Calu3 (cell line): Measurements from ENCODE around the gene UBXN4. TPM values are rescaled to one million over a fixed set of nuclear protein-coding genes. Genes with fewer than 3 reads are reported as not detected.
A peak's percentile ranks its signal among the peaks of the same experiment; 100 is the strongest.
"Not testable (repeated sequence)": the region's sequence is repeated elsewhere in the genome, so short reads cannot be mapped to it uniquely, and the experiment has no call there.

Experiments used
- BruUV-seq: library from RNA; stranded (reverse); fragments of 400-500 nt; replicated peaks from 2 replicates; lab custom pipeline; 2021; lab: Mats Ljungman, UMichigan
- CTCF ChIA-PET: fragments of 300-600 bp; sonication (Branson Sonifier 250); formaldehyde crosslinking; loops from one replicate; lab custom pipeline; 2022; ENCODE audit warnings: antibody characterized with exemption; lab: Charles Lee
- DNase-seq: peaks from one replicate; pipeline ENCODE4 v3.0.0; 2022
- H3K27ac Mint-ChIP-seq: one replicate; pipeline ENCODE4 v1.8.0; 2022; ENCODE audit warnings: mixed read lengths; ENCODE audit not compliant: unreplicated experiment
- H3K27me3 Mint-ChIP-seq: one replicate; pipeline ENCODE4 v1.8.0; 2022; ENCODE audit warnings: mixed read lengths; ENCODE audit not compliant: unreplicated experiment
- H3K36me3 Mint-ChIP-seq: one replicate; pipeline ENCODE4 v1.8.0; 2022; ENCODE audit warnings: mild to moderate bottlenecking, moderate library complexity, mixed read lengths; ENCODE audit not compliant: insufficient read depth, unreplicated experiment
- H3K4me1 Mint-ChIP-seq: one replicate; pipeline ENCODE4 v1.8.0; 2022; ENCODE audit warnings: mild to moderate bottlenecking, low read depth, mixed read lengths; ENCODE audit not compliant: unreplicated experiment
- H3K4me3 Mint-ChIP-seq: one replicate; pipeline ENCODE4 v1.8.0; 2022; ENCODE audit warnings: mild to moderate bottlenecking, low read depth, moderate library complexity, mixed read lengths; ENCODE audit not compliant: unreplicated experiment
- H3K9me3 Mint-ChIP-seq: one replicate; pipeline ENCODE4 v1.8.0; 2022; ENCODE audit warnings: low read depth, mixed read lengths; ENCODE audit not compliant: unreplicated experiment
- intact Hi-C: fragments of 100-400 bp; cut with micrococcal nuclease; formaldehyde crosslinking; loops from one replicate; pipeline ENCODE4 v1.10.0; 2022; ENCODE audit not compliant: unreplicated experiment
- total RNA-seq: library from RNA; stranded (reverse); gene quantifications from 2 replicates; pipeline ENCODE4 v1.2.3, GENCODE V29; 2022
- TF ChIP-seq, protein P1 (sequence below): fragments of 200-600 bp; IDR thresholded peaks from one replicate; pipeline ENCODE4 v1.8.0; 2022; ENCODE audit warnings: antibody characterized with exemption; ENCODE audit not compliant: unreplicated experiment

Gene UBXN4
- total RNA-seq, 1 experiment from 2014 or later: 94.4 TPM

DNA sequence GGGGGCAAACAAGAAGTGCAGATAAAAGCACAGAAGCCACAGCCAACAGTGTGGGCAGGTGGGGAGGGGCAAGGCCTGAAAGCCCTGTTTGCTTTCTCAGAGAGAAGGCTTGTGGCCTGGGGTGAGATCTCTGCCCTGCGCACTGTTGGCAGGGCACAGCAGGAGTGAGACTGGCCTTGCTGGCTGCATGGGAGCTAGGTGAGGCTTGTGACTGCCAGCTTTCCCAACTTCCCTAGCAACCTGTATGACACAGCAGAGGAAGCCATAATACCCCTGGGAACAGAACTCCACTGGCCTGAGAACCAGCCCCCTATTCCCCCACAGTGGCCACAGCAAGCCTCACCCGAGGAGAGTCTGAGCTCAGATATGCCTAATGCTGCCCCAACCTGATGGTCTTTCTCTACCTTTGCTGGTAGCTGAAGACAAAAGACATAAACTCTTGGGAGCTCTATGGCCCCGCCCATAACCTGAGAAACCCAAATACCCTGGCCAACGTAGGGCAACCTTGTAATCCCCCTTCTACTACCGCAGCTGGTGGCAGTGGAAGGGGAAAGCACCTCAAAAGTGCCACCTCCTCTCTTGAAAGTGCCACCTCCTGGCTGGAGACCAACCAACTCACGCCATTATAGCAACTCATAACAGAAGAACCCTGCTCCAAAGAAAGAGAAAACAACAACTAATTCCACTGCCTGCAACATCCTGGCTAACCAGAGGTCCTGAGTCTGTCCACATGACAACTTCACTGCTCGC, 50.9 kb downstream of the UBXN4 start:
- CTCF ChIA-PET: no interaction called here
- intact Hi-C loops: loop anchor here (10.0 kb wide), 1 partner anchor 318 kb away; no protein-coding TSS in a partner anchor
- no peaks in the 10 kb centered on the region for H3K9me3 Mint-ChIP-seq
- H3K4me1 Mint-ChIP-seq: peaks cover 13% of the 10 kb centered on the region
- no peak overlapping the region for H3K4me3 Mint-ChIP-seq
- H3K27me3 Mint-ChIP-seq: no peaks in the 10 kb centered on the region
- DNase-seq: no peak
- BruUV-seq: no TSS peak
- TF ChIP-seq, protein P1, sequence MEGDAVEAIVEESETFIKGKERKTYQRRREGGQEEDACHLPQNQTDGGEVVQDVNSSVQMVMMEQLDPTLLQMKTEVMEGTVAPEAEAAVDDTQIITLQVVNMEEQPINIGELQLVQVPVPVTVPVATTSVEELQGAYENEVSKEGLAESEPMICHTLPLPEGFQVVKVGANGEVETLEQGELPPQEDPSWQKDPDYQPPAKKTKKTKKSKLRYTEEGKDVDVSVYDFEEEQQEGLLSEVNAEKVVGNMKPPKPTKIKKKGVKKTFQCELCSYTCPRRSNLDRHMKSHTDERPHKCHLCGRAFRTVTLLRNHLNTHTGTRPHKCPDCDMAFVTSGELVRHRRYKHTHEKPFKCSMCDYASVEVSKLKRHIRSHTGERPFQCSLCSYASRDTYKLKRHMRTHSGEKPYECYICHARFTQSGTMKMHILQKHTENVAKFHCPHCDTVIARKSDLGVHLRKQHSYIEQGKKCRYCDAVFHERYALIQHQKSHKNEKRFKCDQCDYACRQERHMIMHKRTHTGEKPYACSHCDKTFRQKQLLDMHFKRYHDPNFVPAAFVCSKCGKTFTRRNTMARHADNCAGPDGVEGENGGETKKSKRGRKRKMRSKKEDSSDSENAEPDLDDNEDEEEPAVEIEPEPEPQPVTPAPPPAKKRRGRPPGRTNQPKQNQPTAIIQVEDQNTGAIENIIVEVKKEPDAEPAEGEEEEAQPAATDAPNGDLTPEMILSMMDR: no peak
- peaks cover 7% of the 10 kb centered on the region for H3K36me3 Mint-ChIP-seq
- H3K27ac Mint-ChIP-seq: no peak overlapping the region

DNA sequence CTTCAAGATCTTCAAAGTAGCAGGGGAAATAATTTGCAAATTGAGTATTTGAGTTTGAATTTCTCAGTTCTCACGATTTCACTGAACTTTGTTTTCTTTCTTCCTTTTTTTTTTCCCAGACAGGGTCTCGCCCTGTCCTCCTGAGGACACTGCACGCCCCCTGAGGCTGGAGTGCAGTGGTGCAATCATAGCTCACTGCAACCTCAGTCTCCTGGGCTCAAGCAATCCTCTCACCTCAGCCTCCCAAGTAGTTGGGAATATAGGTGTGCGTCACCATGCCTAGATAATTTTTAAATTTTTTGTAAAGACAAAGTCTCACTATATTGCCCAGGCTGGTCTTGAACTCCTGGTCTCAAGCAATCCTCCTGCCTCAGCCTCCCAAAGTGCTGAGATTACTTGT, 54.0 kb downstream of the UBXN4 start:
- DNase-seq, H3K4me3 Mint-ChIP-seq, H3K27ac Mint-ChIP-seq, H3K27me3 Mint-ChIP-seq, BruUV-seq, H3K9me3 Mint-ChIP-seq, H3K36me3 Mint-ChIP-seq, CTCF ChIA-PET: not testable (repeated sequence)
- H3K4me1 Mint-ChIP-seq: peaks cover 16% of the 10 kb centered on the region
- intact Hi-C loops: loop anchor here (10.0 kb wide), 1 partner anchor 321 kb away; no protein-coding TSS in a partner anchor

DNA sequence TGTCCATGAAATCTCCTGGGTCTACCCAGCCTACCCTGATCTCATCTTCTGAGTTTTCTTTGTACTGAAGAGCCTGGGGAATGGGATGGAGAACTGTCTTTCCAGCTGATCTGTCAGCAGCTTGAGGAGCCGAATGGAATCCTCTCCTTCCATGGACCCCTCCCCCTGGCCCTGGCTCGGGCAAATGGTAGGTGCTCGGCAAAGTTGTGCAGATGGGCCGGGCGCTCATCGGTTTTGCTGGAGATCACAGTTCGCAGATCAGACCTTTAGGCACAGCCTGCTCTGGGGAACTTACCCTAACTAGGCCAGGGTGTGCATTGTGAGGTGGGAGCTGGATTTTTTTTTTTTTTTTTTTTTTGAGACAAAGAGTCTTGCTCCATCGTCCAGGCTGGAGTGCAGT, 55.0 kb downstream of the UBXN4 start:
- CTCF ChIA-PET: interaction anchor here (0.6 to 2.1 kb wide), 2 partner anchors 265 to 808 kb away, joined by 3 to 10 read pairs; partner anchors contain the start of gene R3HDM1
- TF ChIP-seq, protein P1: no peak
- peaks cover 5% of the 10 kb centered on the region for H3K36me3 Mint-ChIP-seq
- H3K27ac Mint-ChIP-seq: no peak overlapping the region
- no peaks in the 10 kb centered on the region for H3K27me3 Mint-ChIP-seq
- H3K9me3 Mint-ChIP-seq: no peaks in the 10 kb centered on the region
- intact Hi-C loops: loop anchor here (1.0 to 10.0 kb wide), 2 partner anchors 322 to 807 kb away; no protein-coding TSS in a partner anchor
- H3K4me1 Mint-ChIP-seq: peaks cover 10% of the 10 kb centered on the region
- BruUV-seq: no TSS peak
- no peak for DNase-seq
- no peak overlapping the region for H3K4me3 Mint-ChIP-seq

DNA sequence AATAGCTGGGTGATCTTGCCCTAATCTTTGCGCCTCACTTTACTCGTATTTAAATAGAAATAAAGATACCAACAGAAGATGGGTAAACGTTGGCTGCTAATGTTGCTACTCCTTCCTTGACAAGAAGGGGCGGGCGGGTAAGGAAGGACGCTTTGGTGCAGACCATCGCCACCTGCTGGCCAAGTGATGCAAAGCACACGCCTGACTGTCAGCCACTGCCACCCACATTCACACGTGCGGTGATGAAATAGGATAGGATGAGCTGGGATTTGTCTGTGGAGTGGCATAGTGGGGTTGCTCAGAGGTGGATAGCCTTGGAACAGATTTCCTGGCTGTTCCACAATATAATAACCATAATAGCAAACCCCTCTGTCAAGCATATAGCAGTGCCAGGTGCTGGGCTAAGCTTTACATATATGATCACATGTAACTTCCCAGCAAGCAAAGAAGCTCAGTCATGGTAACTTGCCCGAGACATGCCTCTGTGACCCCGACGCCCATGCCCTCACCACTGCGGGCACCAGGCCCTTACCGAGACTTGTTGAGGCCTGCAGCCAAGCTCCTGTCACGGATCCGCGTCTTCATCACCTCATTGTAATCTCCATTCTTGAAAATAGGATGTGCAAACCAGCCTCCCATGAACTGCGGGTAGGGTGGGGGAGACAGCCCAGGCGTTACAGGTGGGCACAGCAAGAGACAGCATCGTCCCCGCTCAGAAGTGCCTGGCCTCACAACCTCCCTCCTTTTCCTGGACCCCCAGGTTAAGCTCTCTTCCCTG, 56.0 kb downstream of the UBXN4 start:
- BruUV-seq: no TSS peak
- H3K9me3 Mint-ChIP-seq: no peaks in the 10 kb centered on the region
- intact Hi-C loops: loop anchor here (1.0 to 10.0 kb wide), 2 partner anchors 323 to 808 kb away; no protein-coding TSS in a partner anchor
- H3K4me3 Mint-ChIP-seq: no peak overlapping the region
- DNase-seq: peak; percentile 76
- no peak overlapping the region for H3K27ac Mint-ChIP-seq
- TF ChIP-seq, protein P1: peak; percentile 68
- H3K27me3 Mint-ChIP-seq: no peaks in the 10 kb centered on the region
- H3K4me1 Mint-ChIP-seq: peaks cover 9% of the 10 kb centered on the region
- H3K36me3 Mint-ChIP-seq: peaks cover 5% of the 10 kb centered on the region
- CTCF ChIA-PET: interaction anchor here (0.6 to 2.1 kb wide), 3 partner anchors 85 to 809 kb away, joined by 3 to 10 read pairs (median 5); no protein-coding TSS in a partner anchor
